GM21529 (cell line): Measurements from ENCODE around the gene HPN.
"Not testable (repeated sequence)": the region's sequence is repeated elsewhere in the genome, so short reads cannot be mapped to it uniquely, and the experiment has no call there.

Experiments
- ATAC-seq: cut with Tn5 transposase; IDR thresholded peaks from one replicate; pipeline ENCODE4 v1.9.1; 2021; ENCODE audit not compliant: unreplicated experiment

The HPN gene

DNA sequence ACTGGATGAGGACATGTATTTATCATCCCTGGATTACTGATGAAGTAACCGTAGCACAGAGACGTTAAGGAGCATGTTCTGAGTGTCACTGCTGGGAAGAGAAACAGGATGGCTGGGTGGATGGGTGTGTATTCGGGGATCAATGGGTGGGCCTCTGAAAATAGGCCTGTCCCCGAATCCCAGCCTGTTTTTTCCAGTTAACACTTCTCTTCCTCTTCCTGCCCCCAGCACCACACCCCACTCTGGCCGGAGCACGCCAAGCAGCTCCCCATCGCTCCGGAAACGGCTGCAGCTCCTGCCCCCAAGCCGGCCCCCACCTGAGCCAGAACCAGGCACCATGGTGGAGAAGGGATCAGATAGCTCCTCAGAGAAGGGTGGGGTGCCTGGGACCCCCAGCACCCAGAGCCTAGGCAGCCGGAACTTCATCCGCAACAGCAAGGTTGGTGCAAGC lies 32.6 kb upstream of the HPN start:
- ATAC-seq = no peak

GRCh38 chr19:35009424-35010415 lies 31.8 kb upstream of the HPN start:
- ATAC-seq = no peak

- no peak for ATAC-seq
Measured at GRCh38 chr19:35011091-35011689, 30.3 kb upstream of the HPN start.

DNA sequence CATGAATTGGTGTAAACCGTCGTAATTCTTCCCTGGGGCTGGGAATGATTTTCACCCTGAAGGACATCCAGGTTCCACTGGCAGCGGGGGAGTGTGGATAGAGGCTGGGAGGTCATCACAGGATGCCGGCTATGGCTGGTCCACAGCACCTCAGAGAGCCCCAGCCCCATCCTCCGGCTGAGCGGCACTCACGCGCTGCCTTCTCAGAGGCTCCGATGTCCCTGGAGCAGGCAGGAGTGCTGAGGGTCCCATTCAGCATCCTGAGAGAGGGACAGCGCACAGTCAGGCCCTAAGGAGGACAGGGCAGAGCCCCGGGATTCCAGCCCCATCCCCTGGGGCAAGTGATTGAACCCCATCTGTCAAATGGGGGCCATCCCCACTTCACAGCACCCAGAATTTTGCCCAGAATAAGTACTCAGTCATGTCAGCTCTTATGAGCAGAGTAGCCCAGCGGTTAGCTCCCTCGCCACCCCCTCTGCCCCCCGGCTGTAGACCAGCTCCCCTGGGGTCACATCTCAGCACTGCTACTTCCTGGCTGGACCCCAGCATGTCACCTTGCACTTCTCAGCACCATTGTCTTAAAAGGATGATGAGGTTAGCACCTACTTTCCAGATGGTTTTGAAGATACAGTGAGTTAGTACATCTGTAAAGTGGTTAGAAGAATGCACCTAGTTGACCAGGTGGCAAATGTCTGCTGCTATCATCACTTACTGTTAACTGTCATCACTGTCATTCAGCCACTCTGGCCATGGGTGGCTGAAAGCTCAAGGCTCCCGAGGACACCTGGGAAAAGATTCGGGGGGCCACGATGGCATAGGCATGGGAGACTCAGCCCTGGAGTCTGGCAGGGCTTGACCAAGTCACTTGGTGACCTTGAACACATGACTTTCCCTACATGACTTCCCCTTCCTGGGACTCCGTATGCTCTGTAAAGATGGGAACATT lies 29.5 kb upstream of the HPN start:
- ATAC-seq = no peak

GRCh38 chr19:35013041-35013819 lies 28.3 kb upstream of the HPN start:
- ATAC-seq = no peak

DNA sequence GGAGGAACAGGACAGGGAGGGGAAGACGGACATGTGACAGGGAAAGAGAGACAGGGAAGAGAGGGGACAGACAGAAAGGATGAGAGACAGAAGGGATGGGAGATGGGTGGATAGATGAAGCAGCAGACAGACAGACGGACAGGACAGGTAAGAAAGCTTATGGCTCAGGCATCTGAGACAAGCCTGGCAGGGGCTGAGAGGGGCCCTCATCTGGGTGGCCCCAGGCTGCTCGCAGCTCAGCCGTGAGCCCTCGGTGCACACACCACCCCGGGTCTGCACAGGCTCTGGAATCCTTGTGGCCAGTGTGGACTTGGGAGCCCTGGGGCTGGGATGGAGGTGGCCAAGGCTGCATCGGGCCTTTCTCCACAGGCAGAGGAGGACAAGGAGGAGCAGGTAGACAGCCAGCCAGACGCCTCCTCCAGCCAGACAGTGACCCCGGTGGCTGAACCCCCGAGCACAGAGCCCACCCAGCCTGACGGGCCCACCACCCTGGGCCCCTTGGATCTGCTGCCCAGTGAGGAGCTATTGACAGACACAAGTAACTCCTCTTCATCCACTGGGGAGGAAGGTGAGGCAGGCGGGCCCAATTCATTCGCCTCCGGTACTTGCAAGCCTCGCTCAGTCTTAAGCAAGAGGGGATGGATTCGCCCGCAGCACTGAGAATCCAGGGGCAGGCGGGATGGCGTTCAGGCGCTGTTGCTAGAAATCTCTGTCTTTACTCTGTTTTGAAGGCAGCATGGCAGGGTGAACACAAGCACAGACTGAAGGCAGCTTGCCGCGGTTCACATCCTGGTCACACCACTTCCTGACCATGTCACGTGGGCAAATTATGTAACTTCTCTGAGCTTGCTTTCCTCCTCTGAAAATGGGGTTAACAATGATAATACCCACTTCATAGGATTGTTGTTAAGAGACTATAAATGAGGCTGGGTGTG lies 27.4 kb upstream of the HPN start:
- no peak for ATAC-seq

DNA sequence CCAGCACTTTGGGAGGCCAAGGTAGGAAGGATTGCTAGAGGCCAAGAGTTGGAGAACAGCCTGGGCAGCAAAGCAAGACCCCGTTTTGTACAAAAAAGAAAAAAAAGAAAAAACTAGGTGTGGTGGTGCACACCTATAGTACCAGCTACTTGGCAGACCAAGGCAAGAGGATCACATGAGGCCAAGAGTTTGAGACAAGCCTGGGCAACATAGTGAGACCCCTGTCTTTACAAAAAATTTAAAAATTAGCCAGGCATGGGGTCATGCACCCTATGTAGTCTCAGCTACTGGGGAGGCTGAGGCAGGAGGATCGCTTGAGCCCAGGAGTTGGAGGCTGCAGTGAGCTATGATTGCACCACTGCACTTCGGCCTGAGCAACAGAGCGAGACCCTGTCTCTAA lies 26.7 kb upstream of the HPN start:
- not testable (repeated sequence) for ATAC-seq

- ATAC-seq = no peak
Measured at GRCh38 chr19:35015270-35015953, 26.1 kb upstream of the HPN start.

DNA sequence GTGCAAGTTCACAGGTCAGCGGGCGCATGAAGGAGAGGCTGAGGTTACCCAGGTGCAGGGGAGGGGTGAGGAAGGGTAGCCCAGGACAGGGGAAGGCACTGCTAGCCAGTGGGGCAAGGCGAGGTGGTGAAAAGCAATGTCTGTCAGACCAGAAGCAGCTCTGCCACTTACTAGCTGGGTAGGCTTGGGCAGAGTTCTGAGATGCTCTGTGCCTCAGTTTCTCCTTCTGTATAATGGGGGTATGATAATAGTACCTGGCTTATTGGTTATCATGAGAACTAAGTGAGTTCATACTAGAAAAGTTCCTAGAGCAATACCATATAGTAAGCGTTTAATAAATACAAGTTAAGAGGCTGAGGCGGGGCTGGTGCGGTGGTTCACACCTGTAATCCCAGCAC lies 25.6 kb upstream of the HPN start:
- no peak for ATAC-seq

- no peak for ATAC-seq
Measured at GRCh38 chr19:35017507-35017906, 24.0 kb upstream of the HPN start.

- no peak for ATAC-seq
Measured at GRCh38 chr19:35018379-35018778, 23.1 kb upstream of the HPN start.

- ATAC-seq = no peak
Measured at GRCh38 chr19:35019144-35019543, 22.4 kb upstream of the HPN start.

- no peak for ATAC-seq
Measured at GRCh38 chr19:35021016-35021415, 20.5 kb upstream of the HPN start.

GRCh38 chr19:35021596-35021995 lies 19.9 kb upstream of the HPN start:
- no peak for ATAC-seq

DNA sequence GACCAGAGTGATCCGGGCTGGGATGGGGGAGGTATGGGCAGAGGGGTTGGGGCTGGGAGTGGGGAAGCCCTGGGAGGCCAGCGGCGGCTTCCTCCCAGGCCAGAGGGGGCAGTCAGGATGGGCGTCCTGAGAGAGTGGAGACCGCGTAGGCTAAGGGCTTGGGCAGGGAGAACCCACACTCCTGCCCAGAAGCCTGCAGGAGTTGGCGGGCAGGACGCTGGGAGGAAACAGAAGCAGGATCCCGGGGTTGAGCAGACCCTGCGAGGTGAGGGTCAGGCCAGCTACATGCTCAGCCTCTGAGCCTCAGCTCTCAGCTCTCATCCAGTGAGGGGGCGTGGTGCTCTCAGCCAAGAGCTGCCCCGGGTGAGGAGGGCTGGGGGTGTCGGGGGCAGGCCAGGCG lies 19.1 kb upstream of the HPN start:
- no peak for ATAC-seq

DNA sequence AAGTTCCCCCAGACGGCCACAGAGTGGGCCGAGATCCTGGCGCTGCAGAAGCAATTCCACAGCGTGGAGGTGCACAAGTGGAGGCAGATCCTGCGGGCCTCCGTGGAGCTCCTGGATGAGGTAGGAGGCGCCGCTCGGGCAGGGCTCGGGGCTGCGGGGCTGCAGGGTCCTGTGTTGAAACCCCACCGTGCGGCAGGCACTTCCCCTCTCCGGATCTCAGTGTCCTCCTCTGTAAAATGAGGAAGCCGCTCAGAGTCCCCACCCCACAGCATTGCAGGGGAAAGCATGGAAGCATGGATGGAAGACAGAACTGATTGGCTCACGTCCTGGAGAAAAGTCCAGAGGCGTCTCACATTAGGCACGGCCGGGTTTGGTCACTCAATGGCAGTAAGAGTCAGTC lies 18.1 kb upstream of the HPN start:
- no peak for ATAC-seq

GRCh38 chr19:35024095-35024494 lies 17.4 kb upstream of the HPN start:
- no peak for ATAC-seq

- ATAC-seq = no peak
Measured at GRCh38 chr19:35025969-35026368, 15.6 kb upstream of the HPN start.

DNA sequence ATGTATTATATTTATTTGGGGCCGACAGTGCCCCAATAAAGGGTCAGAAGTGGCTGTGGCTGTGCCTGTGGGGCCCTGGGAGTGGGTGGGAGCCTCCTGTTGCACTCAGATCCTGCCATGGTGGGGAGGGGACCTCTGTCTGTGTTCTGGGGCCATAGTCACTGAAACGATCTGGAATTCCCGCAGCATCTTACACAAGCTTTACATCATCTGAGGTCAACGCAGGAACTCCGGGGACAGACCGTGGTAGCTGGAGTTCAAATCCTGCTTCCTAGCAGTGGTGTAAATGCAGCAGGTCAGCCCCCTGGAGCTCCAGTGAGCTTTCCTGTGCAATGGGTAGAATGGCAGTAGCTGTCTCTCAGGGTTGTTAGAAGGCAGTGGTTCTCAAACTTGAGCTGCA lies 15.1 kb upstream of the HPN start:
- no peak for ATAC-seq
